DMS 273 (cell line): Measurements from ENCODE around the gene RAB44.
A peak's percentile ranks its signal among the peaks of the same experiment; 100 is the strongest.

ENCODE experiments used
- DNase-seq: peaks from one replicate; lab custom pipeline; 2025; ENCODE audit not compliant: unreplicated experiment; lab: John Stamatoyannopoulos, UW

Gene RAB44

DNA sequence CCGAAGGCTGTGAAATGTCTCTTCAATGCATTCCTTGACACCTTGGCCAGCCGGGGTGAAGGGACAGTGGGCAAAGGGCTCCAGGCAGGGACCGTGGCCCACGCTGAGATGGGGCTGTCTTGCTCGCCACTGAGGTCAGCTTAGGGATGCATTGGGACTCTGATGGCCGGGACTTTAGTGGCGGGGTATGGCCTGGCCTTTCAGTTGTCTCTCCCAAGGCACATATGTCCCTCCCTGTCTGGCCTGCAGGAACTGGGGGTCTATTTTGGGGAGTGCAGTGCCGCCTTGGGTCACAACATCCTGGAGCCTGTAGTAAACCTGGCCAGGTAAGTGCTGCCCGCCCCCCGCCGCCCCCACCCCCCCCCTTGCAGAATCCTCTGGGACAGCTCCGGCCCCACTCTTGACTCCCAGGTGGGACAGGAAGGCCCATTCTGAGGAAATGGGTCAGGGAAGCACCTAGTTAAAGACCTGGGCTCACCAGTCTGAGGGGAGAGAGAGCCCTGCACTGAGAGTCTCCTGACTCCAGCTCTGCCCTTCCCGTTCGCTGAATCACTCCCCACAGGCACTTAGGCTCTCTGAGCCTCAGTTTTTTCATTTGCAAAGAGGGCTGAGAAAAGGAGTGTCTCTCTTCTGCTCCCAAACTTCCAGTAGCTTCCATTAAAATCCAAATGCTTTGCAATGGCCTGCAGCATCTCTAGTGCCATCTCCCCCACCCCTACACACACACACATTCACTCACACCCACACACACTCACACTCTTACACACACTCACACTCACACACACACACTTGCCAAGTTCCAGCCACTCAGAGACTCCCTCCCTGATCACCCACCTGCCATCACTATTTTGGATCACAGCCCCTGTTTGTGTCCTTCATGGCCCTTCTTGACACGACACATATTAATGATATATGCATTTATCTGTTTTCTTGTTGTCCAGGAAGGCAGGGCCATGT lies 33.1 kb downstream of the RAB44 start:
- no peak for DNase-seq

DNA sequence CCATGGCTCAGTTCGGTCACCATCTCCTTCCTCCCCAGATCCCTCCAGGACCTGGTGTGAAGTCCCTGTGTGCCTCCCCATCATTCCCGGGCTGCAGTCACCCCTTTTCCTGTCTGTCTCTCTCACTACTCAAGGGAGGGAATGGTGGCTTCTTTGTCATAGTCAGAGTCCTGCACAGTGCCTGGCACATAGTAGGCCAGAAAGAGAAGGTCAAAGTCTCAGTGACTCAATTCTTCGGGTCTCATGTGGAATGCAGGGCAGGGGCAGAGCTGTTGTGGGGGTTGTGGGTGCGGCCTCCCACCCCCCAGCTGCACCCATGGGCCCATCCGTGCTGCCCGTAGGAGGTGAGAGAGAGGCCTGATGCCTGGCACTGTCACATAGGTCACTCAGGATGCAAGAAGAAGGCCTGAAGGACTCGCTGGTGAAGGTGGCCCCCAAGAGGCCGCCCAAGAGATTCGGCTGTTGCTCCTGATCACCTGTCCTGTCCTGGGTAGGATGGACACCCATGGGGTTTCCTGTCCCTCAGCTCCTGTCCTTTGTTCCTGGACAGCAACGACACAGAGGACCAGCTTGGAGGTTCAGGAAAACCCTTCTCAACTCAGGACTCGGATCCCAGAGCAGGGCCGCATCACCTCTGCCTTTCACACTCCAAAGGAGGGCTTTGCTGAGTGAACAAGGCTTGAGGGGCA lies 34.1 kb downstream of the RAB44 start:
- no peak for DNase-seq

DNA sequence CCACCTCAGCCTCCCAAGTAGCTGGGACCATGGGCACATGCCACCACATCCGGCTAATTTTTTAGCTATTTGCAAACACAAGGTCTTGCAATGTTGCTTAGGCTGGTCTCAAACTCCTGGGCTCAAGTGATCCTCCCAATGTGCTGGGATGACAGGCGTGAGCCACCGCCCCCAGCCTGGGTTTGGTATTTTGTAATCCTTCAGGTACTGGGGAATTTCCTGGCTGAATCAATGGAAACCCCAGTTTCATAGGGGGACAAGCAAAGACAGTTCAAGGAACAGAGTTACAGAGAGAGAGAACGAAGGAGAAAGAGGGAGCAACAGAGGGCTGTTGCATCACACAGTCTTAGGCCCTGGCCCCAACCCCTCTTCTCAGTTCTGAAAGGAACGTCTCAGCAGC lies 35.7 kb downstream of the RAB44 start:
- DNase-seq = no peak

GRCh38 chr6:36734486-36735060 lies 36.9 kb downstream of the RAB44 start:
- DNase-seq = no peak

- DNase-seq = peak; percentile 69
Observed at GRCh38 chr6:36735110-36736071, 37.8 kb downstream of the RAB44 start.

DNA sequence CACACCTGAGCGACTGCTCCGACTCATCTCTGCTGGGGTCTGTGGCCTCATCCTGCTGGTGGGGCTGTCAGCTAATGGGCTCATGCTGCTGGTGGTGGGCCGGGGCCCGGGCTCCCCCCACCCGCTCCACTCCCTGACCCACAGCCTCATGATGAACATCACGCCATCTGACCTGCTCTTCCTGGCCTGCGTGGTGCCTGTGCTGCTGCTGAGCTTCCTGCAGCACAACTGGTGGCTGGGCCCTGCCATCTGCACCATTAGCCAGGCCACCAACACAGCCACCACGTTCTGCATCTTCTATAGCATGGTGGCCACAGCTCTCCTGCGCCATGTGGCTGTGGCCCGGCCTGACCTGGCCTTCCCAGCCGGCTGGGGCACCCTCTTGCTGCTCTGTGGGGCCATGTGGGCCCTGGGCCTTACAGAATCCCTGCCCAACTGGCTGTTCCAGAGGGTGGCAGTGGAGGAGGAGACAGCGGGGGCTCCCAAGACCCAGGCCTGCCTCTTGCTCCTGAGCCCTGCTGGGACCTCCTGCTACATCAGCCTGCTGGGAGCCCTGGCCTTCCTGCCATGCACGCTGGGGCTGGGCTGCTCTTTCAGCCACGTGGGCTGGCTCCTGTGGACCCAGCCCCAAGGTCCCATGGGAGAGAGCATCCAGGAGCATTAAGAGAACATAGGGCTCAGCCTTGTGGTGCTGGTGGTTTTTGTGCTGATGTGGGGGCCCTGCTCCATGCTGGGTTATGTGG lies 39.6 kb downstream of the RAB44 start:
- no peak for DNase-seq

- no peak for DNase-seq
Observed at GRCh38 chr6:36738108-36738507, 40.5 kb downstream of the RAB44 start.

DNA sequence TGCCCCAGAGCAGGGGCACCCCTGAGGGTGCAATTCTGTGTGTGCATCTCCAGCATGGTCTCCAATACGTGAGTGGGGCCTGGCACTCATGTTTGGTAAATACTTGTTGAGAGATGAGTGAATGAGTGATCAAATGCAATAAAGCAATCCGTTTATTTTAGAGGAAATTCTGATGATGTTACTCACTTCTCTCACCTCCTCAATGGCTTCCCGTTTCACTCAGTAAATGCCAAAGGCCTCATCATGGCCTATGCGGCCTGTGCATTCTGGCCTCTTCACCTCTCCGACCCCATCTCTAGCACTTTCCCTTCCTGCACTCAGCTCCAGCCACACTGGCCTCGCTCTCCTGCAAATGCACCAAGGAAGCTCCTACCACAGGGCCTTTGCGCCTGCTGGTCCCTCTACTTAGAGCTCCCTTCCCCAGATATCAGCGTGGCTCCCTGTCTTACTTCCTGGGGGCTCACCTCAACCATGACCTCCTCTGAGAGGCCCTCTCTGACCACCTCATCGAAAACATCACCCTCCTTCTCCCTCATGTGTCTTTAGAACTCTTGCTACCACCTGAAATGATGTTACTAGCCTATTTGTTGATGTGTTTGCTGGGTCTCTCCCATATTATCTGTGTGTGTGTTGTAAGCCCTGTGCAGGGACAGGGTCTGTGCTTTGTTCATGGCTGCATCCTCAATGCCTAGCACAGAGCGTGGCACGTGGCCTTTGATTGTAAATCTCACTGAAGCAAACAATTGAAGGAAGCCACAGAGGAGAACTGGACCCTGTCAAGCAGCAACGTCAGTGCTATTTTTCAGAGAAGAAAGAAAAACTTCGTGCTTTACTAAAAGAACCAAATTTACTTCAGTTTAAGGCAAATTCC lies 42.6 kb downstream of the RAB44 start:
- DNase-seq = no peak

DNA sequence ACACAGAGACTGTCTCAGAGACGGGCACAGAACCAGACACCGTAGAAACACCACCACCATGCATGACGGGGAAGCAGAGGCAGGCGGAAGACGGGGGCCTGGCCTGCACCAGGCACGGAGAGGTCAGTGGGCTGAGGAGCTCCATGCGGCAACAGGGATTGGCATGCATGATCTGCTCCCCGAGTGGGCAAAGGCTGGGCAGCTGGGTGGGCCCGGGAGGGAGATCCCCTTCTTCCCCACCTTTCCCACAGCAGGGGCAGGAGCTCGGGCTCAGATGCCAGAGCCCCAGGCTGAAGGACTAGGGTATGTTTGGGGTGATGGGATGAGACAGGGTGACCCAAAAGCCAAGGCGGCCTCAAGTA lies 43.2 kb downstream of the RAB44 start:
- no peak for DNase-seq

GRCh38 chr6:36742146-36742545 lies 44.5 kb downstream of the RAB44 start:
- DNase-seq = no peak

DNA sequence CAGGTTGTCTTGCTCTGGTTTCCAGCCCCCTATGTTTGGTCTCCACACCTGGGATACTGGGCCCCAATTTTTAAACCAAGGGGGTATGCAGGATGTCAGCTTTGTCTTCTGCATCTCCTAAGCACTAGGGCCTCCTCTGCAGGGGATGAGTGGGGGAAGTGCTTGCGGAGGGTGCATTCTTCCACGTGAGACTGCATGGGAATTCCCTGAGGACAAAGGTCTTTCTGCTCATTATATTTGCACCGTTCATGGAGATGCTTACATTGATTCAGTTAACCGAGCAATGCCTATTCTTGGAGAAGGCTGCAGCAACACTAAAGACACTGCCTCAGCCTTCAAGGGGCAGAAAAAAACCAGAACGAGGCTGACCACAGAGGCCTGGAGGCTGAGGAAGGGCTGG lies 45.4 kb downstream of the RAB44 start:
- no peak for DNase-seq

GRCh38 chr6:36743538-36744303 lies 46.1 kb downstream of the RAB44 start:
- DNase-seq = no peak

DNA sequence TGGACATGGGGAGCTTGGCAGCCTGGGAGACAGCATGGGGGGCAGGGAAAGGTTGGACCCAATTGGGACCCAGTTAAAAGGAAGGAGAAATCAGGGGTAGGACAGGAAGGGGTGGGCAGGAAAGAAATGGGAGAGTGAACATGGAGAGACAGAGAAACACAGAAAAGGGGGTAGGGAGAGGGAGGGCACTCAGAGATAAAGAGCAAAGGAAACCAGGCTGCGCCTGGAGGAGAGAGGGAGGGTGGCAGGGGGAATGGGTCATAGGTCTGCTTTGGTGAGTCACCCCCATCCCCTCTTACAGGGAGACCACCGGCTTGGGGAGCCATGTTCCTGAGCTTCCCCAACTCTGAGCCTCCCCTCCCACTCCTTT lies 46.7 kb downstream of the RAB44 start:
- DNase-seq = no peak

- no peak for DNase-seq
Observed at GRCh38 chr6:36745283-36745682, 47.7 kb downstream of the RAB44 start.

- DNase-seq = no peak
Observed at GRCh38 chr6:36745836-36746235, 48.2 kb downstream of the RAB44 start.

- no peak for DNase-seq
Observed at GRCh38 chr6:36746251-36746650, 48.6 kb downstream of the RAB44 start.

- no peak for DNase-seq
Observed at GRCh38 chr6:36749829-36750489, 52.3 kb downstream of the RAB44 start.

DNA sequence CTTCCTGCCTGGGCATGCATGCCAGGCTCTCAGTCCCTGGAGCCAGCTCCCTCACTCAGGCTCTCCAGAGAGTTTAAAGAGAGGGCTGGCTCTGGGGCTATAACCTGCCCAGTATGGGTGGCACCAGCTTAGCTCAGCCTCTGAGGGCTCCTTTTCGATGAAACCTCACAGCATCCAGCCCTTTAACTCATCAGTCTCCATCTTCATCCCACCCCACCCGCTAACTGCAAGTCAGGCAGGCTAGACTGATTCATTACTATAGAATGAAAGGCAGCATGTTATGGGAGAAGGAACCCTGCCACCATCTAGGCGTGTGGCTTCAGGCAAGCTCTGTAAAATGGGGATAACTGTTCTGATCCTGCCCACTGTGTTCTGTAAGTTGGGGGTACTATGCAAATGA lies 53.5 kb downstream of the RAB44 start:
- DNase-seq = no peak
